Activated naive CD8-positive, alpha-beta T cell (primary cell): ENCODE results near the gene PCDHA3.
"Not testable (repeated sequence)": the region's sequence is repeated elsewhere in the genome, so short reads cannot be mapped to it uniquely, and the experiment has no call there.

ENCODE experiments used
- H3K27ac Mint-ChIP-seq: one replicate; pipeline ENCODE4 v1.8.0; 2021; ENCODE audit warnings: mixed read lengths
- H3K27me3 Mint-ChIP-seq: one replicate; pipeline ENCODE4 v1.8.0; 2021; ENCODE audit warnings: mixed read lengths
- H3K36me3 Mint-ChIP-seq: one replicate; pipeline ENCODE4 v1.8.0; 2021; ENCODE audit warnings: mixed read lengths
- H3K4me1 Mint-ChIP-seq: one replicate; pipeline ENCODE4 v1.8.0; 2021; ENCODE audit warnings: low read depth, mixed read lengths
- H3K4me3 Mint-ChIP-seq: one replicate; pipeline ENCODE4 v1.8.0; 2021; ENCODE audit warnings: mild to moderate bottlenecking, mixed read lengths
- H3K9me3 Mint-ChIP-seq: one replicate; pipeline ENCODE4 v1.8.0; 2021; ENCODE audit warnings: low read depth, mixed read lengths

PCDHA3 gene

GRCh38 chr5:140800816-140801493 lies at the start of gene PCDHA3:
TSS of gene PCDHA3 (plus strand) at chr5:140801057.
- Mint-ChIP-seq H3K27me3 (peaks cover 40% of the 10 kb centered on the region), H3K4me3 (no peak within 1 kb of the TSS), H3K36me3 (peaks cover 22% of the 10 kb centered on the region), H3K9me3 (peaks cover 23% of the 10 kb centered on the region), H3K27ac (no peak within 1 kb of the TSS), H3K4me1 (no peaks in the 10 kb centered on the region)

GRCh38 chr5:140753561-140753960 lies 47.3 kb upstream of the PCDHA3 start:
- H3K9me3 Mint-ChIP-seq = peaks cover 67% of the 10 kb centered on the region
- no peak overlapping the region for H3K27ac Mint-ChIP-seq
- H3K4me1 Mint-ChIP-seq = no peaks in the 10 kb centered on the region
- H3K36me3 Mint-ChIP-seq = peaks cover 22% of the 10 kb centered on the region
- no peak overlapping the region for H3K4me3 Mint-ChIP-seq
- peaks cover 12% of the 10 kb centered on the region for H3K27me3 Mint-ChIP-seq

GRCh38 chr5:140764177-140764973 lies 36.5 kb upstream of the PCDHA3 start:
- Mint-ChIP-seq H3K4me1 (no peaks in the 10 kb centered on the region), H3K9me3 (peaks cover 30% of the 10 kb centered on the region), H3K4me3 (no peak overlapping the region), H3K36me3 (peaks cover 37% of the 10 kb centered on the region), H3K27me3 (peaks cover 2% of the 10 kb centered on the region), H3K27ac (no peak overlapping the region)

- no peaks in the 10 kb centered on the region for H3K4me1 Mint-ChIP-seq
- H3K27ac Mint-ChIP-seq = no peak overlapping the region
- no peak overlapping the region for H3K4me3 Mint-ChIP-seq
- no peaks in the 10 kb centered on the region for H3K27me3 Mint-ChIP-seq
- peaks cover 36% of the 10 kb centered on the region for H3K36me3 Mint-ChIP-seq
- peaks cover 40% of the 10 kb centered on the region for H3K9me3 Mint-ChIP-seq
Observed at GRCh38 chr5:140767444-140767843, 33.4 kb upstream of the PCDHA3 start.

- H3K36me3 Mint-ChIP-seq = peaks cover 24% of the 10 kb centered on the region
- H3K9me3 Mint-ChIP-seq = peaks cover 44% of the 10 kb centered on the region
- H3K27ac Mint-ChIP-seq = no peak overlapping the region
- peaks cover 2% of the 10 kb centered on the region for H3K27me3 Mint-ChIP-seq
- H3K4me1 Mint-ChIP-seq = no peaks in the 10 kb centered on the region
- H3K4me3 Mint-ChIP-seq = no peak overlapping the region
Observed at GRCh38 chr5:140780512-140780911, 20.3 kb upstream of the PCDHA3 start.

- no peaks in the 10 kb centered on the region for H3K4me1 Mint-ChIP-seq
- no peak within 1 kb of the TSS for H3K4me3 Mint-ChIP-seq
- H3K36me3 Mint-ChIP-seq = peaks cover 26% of the 10 kb centered on the region
- no peak within 1 kb of the TSS for H3K27ac Mint-ChIP-seq
- peaks cover 20% of the 10 kb centered on the region for H3K27me3 Mint-ChIP-seq
- H3K9me3 Mint-ChIP-seq = peaks cover 22% of the 10 kb centered on the region
Observed at GRCh38 chr5:140785905-140786686, 14.8 kb upstream of the PCDHA3 start, which contains the start of gene PCDHA1. TSS of gene PCDHA1 (plus strand) at chr5:140786140.

- not testable (repeated sequence) for H3K27ac Mint-ChIP-seq, H3K4me3 Mint-ChIP-seq, H3K4me1 Mint-ChIP-seq
- Mint-ChIP-seq H3K36me3 (peaks cover 28% of the 10 kb centered on the region), H3K27me3 (peaks cover 26% of the 10 kb centered on the region), H3K9me3 (peaks cover 29% of the 10 kb centered on the region)
Observed at GRCh38 chr5:140787422-140787821, 13.4 kb upstream of the PCDHA3 start.

GRCh38 chr5:140787849-140788504 lies 12.9 kb upstream of the PCDHA3 start:
- H3K4me3 Mint-ChIP-seq, H3K27ac Mint-ChIP-seq, H3K4me1 Mint-ChIP-seq: not testable (repeated sequence)
- Mint-ChIP-seq H3K27me3 (peaks cover 29% of the 10 kb centered on the region), H3K36me3 (peaks cover 27% of the 10 kb centered on the region), H3K9me3 (peaks cover 29% of the 10 kb centered on the region)

GRCh38 chr5:140791089-140791488 lies 9.8 kb upstream of the PCDHA3 start:
- no peak overlapping the region for H3K4me3 Mint-ChIP-seq
- H3K27me3 Mint-ChIP-seq = peaks cover 40% of the 10 kb centered on the region
- H3K27ac Mint-ChIP-seq = no peak overlapping the region
- no peaks in the 10 kb centered on the region for H3K4me1 Mint-ChIP-seq
- H3K36me3 Mint-ChIP-seq = peaks cover 27% of the 10 kb centered on the region
- H3K9me3 Mint-ChIP-seq = peaks cover 19% of the 10 kb centered on the region

- H3K36me3 Mint-ChIP-seq = peaks cover 22% of the 10 kb centered on the region
- no peak within 1 kb of the TSS for H3K27ac Mint-ChIP-seq
- peaks cover 20% of the 10 kb centered on the region for H3K9me3 Mint-ChIP-seq
- no peaks in the 10 kb centered on the region for H3K4me1 Mint-ChIP-seq
- H3K27me3 Mint-ChIP-seq = peaks cover 40% of the 10 kb centered on the region
- no peak within 1 kb of the TSS for H3K4me3 Mint-ChIP-seq
Observed at GRCh38 chr5:140794595-140795258, 6.1 kb upstream of the PCDHA3 start, which contains the start of gene PCDHA2. TSS of gene PCDHA2 (plus strand) at chr5:140794852.

GRCh38 chr5:140795259-140795641 lies 5.6 kb upstream of the PCDHA3 start:
- Mint-ChIP-seq H3K9me3 (peaks cover 22% of the 10 kb centered on the region), H3K4me1 (no peaks in the 10 kb centered on the region), H3K4me3 (no peak overlapping the region), H3K27me3 (peaks cover 41% of the 10 kb centered on the region), H3K27ac (no peak overlapping the region), H3K36me3 (peaks cover 21% of the 10 kb centered on the region)

- Mint-ChIP-seq H3K36me3 (peaks cover 20% of the 10 kb centered on the region), H3K27me3 (peaks cover 40% of the 10 kb centered on the region), H3K9me3 (peaks cover 19% of the 10 kb centered on the region)
- not testable (repeated sequence) for H3K4me1 Mint-ChIP-seq, H3K27ac Mint-ChIP-seq, H3K4me3 Mint-ChIP-seq
Observed at GRCh38 chr5:140796072-140796717, 4.7 kb upstream of the PCDHA3 start.

GRCh38 chr5:140796718-140797095 lies 4.2 kb upstream of the PCDHA3 start:
- H3K27me3 Mint-ChIP-seq = peaks cover 40% of the 10 kb centered on the region
- peaks cover 18% of the 10 kb centered on the region for H3K36me3 Mint-ChIP-seq

GRCh38 chr5:140801494-140801841 lies 611 bp downstream of the PCDHA3 start:
- peaks cover 24% of the 10 kb centered on the region for H3K36me3 Mint-ChIP-seq
- no peaks in the 10 kb centered on the region for H3K4me1 Mint-ChIP-seq
- H3K9me3 Mint-ChIP-seq = peaks cover 23% of the 10 kb centered on the region
- no peak overlapping the region for H3K4me3 Mint-ChIP-seq
- H3K27me3 Mint-ChIP-seq = peaks cover 44% of the 10 kb centered on the region
- H3K27ac Mint-ChIP-seq = no peak overlapping the region

More at GRCh38 chr5:140796718-140797095, 4.2 kb upstream of the PCDHA3 start:
- no peaks in the 10 kb centered on the region for H3K4me1 Mint-ChIP-seq
- H3K4me3 Mint-ChIP-seq = no peak overlapping the region
- H3K9me3 Mint-ChIP-seq = peaks cover 18% of the 10 kb centered on the region
- no peak overlapping the region for H3K27ac Mint-ChIP-seq
